ENCODE results near the gene SRSF6. TPM values are rescaled to one million over a fixed set of nuclear protein-coding genes. Genes with fewer than 3 reads are reported as not detected.
A peak's percentile ranks its signal among the peaks of the same experiment; 100 is the strongest.

SRSF6 gene
- total RNA-seq, 2 experiments from 2014 or later, result 66.9 to 176 TPM

DNA sequence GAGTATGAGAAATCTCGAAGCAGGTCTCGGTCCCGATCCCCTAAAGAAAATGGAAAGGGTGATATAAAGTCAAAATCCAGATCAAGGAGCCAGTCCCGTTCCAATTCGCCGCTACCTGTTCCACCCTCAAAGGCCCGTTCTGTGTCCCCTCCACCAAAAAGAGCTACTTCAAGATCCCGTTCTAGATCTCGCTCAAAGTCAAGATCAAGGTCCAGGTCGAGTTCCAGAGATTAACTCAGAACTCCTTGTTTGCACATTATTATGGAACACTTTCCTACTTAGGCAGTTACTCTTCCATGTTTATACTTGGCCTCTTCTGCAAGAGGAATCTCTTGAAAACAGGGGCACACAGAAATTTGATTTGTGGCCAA is 3.1 kb downstream of the SRSF6 start:
- POLR2A ChIA-PET, result interaction anchor here (0.6 kb wide), 2 partner anchors 258 to 1137 kb away, joined by 6 to 9 read pairs; no protein-coding TSS in a partner anchor
- Histone ChIP-seq H3K79me2 (ENCODE audit: insufficient read depth, low read depth, low read length) (peaks cover 64% of the 10 kb centered on the region), H3K36me3 (ENCODE audit: insufficient read depth, low read length) (peaks cover 74% of the 10 kb centered on the region)

DNA sequence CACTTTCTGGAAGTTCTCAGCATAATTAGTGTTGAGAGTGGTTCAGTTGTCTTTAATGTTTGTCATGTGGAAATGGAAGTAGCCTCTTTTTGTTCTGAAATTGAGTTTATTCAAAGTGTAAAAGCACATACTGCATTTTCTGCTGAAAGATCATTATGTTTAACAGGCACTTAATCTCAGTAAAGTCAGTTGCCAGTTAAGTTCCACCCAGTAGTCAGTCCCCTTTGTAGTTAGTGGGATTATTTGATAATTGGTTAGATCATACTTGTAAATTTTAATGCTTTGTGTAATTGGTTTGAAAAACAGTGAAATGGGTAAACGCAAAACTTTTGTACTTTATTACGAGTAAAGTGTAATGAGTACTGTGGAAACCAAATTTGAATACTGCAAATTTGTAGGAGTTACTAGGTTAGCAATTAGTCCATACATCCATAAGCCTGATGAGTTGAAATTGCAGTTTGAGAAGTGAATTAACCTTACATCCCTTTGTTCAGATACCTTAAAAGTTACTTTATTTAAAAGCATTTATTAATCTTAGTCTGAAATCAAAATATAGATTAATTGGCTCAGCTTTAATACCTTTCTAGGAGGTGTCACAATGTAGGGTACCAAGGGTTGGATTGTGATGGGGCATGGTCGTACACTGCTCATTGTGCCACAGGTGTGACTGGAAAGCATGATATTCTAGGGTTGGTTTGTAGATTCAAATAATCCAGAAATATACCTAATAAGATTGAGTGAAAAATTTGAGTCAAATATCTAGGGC is 4.4 kb downstream of the SRSF6 start:
- H3K4me2 ChIP-seq (ENCODE audit: low read length), result no peak overlapping the region
- no peak overlapping the region for H3K27ac ChIP-seq (ENCODE audit: low read depth, low read length, poor library complexity, severe bottlenecking)
- peaks cover 64% of the 10 kb centered on the region for H3K79me2 ChIP-seq (ENCODE audit: insufficient read depth, low read depth, low read length)
- peaks cover 86% of the 10 kb centered on the region for H3K36me3 ChIP-seq (ENCODE audit: insufficient read depth, low read length)
- ChIA-PET CTCF (ENCODE audit: unreplicated experiment) (no interaction called here), POLR2A (interaction anchor here (0.7 kb wide), 1 partner anchor 266 kb away, joined by 4 read pairs; no protein-coding TSS in a partner anchor)
- no peak for DNase-seq (ENCODE audit: low spot score)
- H4K20me1 ChIP-seq (ENCODE audit: insufficient read depth, low read length), result peaks cover 39% of the 10 kb centered on the region
- BruUV-seq (replicated peaks), result no TSS peak
- intact Hi-C loops (cut with micrococcal nuclease; ENCODE audit: unreplicated experiment), result no loop called here
- no peak overlapping the region for H2AFZ ChIP-seq (ENCODE audit: low read length)
- no peak overlapping the region for H3K4me3 ChIP-seq (ENCODE audit: low read depth, low read length, poor library complexity, severe bottlenecking)
- no peaks in the 10 kb centered on the region for H3K9me2 ChIP-seq (ENCODE audit: insufficient read depth, low read length)
- TF ChIP-seq, protein P1, sequence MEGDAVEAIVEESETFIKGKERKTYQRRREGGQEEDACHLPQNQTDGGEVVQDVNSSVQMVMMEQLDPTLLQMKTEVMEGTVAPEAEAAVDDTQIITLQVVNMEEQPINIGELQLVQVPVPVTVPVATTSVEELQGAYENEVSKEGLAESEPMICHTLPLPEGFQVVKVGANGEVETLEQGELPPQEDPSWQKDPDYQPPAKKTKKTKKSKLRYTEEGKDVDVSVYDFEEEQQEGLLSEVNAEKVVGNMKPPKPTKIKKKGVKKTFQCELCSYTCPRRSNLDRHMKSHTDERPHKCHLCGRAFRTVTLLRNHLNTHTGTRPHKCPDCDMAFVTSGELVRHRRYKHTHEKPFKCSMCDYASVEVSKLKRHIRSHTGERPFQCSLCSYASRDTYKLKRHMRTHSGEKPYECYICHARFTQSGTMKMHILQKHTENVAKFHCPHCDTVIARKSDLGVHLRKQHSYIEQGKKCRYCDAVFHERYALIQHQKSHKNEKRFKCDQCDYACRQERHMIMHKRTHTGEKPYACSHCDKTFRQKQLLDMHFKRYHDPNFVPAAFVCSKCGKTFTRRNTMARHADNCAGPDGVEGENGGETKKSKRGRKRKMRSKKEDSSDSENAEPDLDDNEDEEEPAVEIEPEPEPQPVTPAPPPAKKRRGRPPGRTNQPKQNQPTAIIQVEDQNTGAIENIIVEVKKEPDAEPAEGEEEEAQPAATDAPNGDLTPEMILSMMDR (conservative IDR thresholded peaks at IDR 0.05; ENCODE audit: low read length), result no peak
- TF ChIP-seq EZH2phosphoT487 (IDR thresholded peaks at IDR 0.05; ENCODE audit: borderline replicate concordance, low read depth, low read length), result no peak
- H3K4me1 ChIP-seq (ENCODE audit: insufficient read depth, low read length, poor library complexity, severe bottlenecking), result peaks cover 13% of the 10 kb centered on the region
- no peaks in the 10 kb centered on the region for H3K9me3 ChIP-seq (ENCODE audit: low read length)

More for the DNA sequence above, 3.1 kb downstream of the SRSF6 start:
- Histone ChIP-seq H3K4me3 (ENCODE audit: low read depth, low read length, poor library complexity, severe bottlenecking) (no peak overlapping the region), H3K4me2 (ENCODE audit: low read length) (no peak overlapping the region), H3K4me1 (ENCODE audit: insufficient read depth, low read length, poor library complexity, severe bottlenecking) (peaks cover 19% of the 10 kb centered on the region), H2AFZ (ENCODE audit: low read length) (no peak overlapping the region), H3K27ac (ENCODE audit: low read depth, low read length, poor library complexity, severe bottlenecking) (no peak overlapping the region), H4K20me1 (ENCODE audit: insufficient read depth, low read length) (peaks cover 39% of the 10 kb centered on the region), H3K9me2 (ENCODE audit: insufficient read depth, low read length) (no peaks in the 10 kb centered on the region), H3K9me3 (ENCODE audit: low read length) (no peaks in the 10 kb centered on the region; the same call in 1 of the 2 replicates)
- TF ChIP-seq EZH2phosphoT487 (IDR thresholded peaks at IDR 0.05; ENCODE audit: borderline replicate concordance, low read depth, low read length), result no peak
- TF ChIP-seq, protein P1 (conservative IDR thresholded peaks at IDR 0.05; ENCODE audit: low read length), result no peak
- no peak for DNase-seq (ENCODE audit: low spot score)
- intact Hi-C loops (cut with micrococcal nuclease; ENCODE audit: unreplicated experiment), result no loop called here
- CTCF ChIA-PET (ENCODE audit: unreplicated experiment), result no interaction called here
- TSS peak; percentile 51 for BruUV-seq (replicated peaks)

Measured in OCI-LY7 (cell line).